Renal cortex interstitium (tissue), 11 donors: ENCODE measurements around the gene NID1. TPM values are rescaled to one million over a fixed set of nuclear protein-coding genes. Genes with fewer than 3 reads are reported as not detected.

Experiments
- DNase-seq, 11 donors: peaks; one replicate each; pipeline ENCODE4 v3.0.0-alpha.2; 2013; ENCODE audit warnings: low read depth in 9 of 11, low spot score in 4 of 11; ENCODE audit errors: extremely low read depth in 1 of 11
- polyA plus RNA-seq, 3 donors: library from polyadenylated mRNA; unstranded; fragments of 120-200 nt; gene quantifications; one replicate each; pipeline ENCODE4 v1.2.1, GENCODE V29; 2013; ENCODE audit not compliant: insufficient read length in 3 of 3

The NID1 gene
- polyA plus RNA-seq, 3 donors: 149 to 193 (median 191) TPM

- DNase-seq: no peak
Measured at GRCh38 chr1:235951661-235952060, 113.2 kb downstream of the NID1 start.

DNA sequence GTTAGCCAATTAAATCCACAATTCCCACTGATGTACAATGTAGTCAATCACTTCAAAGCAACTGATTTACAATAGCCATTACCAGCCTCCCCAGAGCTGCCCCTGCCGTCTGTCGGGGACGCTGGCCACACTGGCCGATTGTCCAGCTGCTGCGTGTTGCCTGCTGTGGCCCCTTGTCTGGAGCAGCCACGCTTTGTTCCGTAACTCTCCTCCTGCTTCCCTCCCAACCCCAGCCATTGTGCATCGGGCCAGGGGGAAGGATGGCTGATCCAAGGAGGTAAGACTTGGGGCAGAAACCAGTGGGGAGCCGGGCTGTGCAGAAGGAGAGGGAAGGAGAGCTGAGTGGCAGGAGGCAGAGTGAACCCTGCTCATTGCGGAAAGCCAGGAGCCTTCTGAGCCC is 114.6 kb downstream of the NID1 start:
- no peak for DNase-seq

GRCh38 chr1:235948774-235949427 is 116.0 kb downstream of the NID1 start:
- no peak for DNase-seq

- DNase-seq: no peak
Measured at GRCh38 chr1:235947989-235948388, 116.9 kb downstream of the NID1 start.

DNA sequence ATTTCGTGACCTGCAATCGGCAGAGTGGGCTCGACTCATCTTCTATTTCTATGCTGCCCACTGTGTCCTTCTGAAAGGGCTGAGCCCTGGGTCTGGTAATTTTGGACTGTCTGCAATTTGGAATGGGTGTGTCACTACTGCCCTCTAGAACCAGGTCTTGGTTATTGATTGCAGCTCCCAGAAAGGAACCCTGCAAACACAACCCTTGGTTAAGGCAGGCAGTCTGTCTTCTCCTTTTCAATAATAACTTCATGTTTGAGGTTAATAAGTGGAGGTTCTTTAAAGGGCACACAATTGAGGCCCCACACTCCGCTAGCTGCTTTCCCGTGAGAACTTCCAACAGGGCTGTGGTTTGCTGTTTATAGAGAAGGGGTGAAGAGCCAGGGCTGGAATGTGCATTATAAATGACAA is 118.3 kb downstream of the NID1 start:
- DNase-seq: no peak

- no peak for DNase-seq
Measured at GRCh38 chr1:235945775-235946570, 118.9 kb downstream of the NID1 start.

- DNase-seq: no peak
Measured at GRCh38 chr1:235943581-235944114, 121.2 kb downstream of the NID1 start.

DNA sequence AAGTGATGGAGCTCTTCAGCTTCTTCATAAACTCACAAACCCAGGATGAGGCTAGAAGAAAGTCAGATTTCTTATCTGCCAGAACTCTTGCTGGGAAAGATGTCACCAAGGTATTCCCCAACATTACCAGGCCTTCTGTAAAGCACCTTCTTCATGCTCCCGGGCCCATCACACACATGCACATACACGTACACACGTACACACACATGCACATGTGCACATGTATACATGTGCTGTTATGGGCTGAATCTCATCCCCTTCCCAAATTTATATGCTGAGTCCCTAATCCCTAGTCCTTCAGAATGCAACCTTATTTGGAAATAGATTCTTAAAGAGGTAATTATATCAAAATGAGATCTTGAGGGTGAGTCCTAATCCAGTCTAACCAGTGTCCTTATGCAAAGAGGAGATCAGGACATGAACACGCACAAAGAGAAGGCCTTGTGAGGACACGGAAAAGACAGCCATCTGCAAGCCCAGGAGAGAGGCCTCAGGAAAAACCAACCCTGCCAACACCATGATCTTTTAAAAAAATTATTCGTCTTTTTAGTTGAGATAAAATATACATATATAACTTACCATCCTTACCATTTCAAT is 121.8 kb downstream of the NID1 start:
- DNase-seq: no peak

DNA sequence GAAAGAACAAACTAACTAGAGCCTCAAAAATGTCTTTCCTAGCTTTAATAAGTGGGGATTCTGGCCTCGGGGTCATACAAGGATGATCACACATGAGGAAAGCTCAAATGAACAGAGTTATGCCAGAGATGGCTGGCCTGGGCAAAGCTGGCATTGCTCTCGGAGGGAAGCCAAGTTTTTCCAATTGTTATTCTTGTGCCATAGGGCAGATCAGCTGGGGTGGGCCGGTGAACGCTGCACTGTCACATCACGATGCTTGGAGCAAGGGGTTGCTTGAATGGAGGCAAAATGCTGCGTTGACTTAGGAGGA is 122.3 kb downstream of the NID1 start:
- no peak for DNase-seq

- DNase-seq: no peak
Measured at GRCh38 chr1:235941876-235942624, 122.8 kb downstream of the NID1 start.

- no peak for DNase-seq
Measured at GRCh38 chr1:235940285-235940684, 124.6 kb downstream of the NID1 start.

- no peak for DNase-seq
Measured at GRCh38 chr1:235939480-235939775, 125.5 kb downstream of the NID1 start.

DNA sequence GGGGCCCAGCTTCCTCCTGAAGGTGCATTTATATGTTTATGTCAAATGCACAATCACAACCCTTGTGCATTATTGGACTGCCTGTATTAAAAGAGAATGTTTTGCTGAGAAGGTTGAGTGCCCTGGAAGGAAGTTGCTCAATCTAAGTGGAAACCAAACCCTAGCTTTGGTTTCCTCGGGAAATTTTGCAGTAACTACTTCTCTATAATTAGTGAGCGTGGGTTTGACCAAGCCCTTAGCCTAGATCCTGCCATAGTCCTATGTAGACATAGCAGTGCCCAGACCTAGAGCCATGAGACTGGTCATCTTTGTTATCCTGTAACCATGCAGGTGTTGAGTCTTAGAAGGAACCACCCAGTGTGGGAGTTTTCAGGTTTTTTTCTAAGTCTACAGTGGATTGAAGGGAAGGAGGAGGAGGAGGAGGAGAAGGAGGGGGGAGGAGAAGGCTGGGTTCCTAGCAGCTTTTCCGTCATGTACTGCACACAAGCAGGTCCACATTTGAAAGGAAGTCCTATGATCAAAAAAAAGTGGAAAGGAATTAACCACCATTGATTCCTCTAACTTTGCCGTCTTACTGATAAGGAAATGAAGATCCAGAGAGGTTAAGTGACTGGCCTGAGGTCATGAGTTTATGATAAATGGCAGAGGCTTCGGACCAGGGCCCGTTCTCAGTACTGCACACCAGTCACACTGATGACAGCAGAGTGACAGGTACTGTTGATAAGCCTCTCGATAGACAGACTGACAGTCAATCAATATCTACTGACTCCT is 126.0 kb downstream of the NID1 start:
- DNase-seq: no peak

GRCh38 chr1:235937123-235937522 is 127.8 kb downstream of the NID1 start:
- DNase-seq: no peak

- DNase-seq: no peak
Measured at GRCh38 chr1:235935235-235936225, 129.4 kb downstream of the NID1 start.

GRCh38 chr1:235933766-235934116 is 131.1 kb downstream of the NID1 start:
- DNase-seq: no peak

GRCh38 chr1:235933017-235933765 is 131.7 kb downstream of the NID1 start:
- DNase-seq: no peak
